ENCODE measurements around the gene SSTR4. TPM values are rescaled to one million over a fixed set of nuclear protein-coding genes. Genes with fewer than 3 reads are reported as not detected.

Gene SSTR4
- total and polyA plus RNA-seq, 2 of the 13 experiments (the other 11 are each of a cell fraction or from before 2014, with no cell fraction given), result not detected

DNA sequence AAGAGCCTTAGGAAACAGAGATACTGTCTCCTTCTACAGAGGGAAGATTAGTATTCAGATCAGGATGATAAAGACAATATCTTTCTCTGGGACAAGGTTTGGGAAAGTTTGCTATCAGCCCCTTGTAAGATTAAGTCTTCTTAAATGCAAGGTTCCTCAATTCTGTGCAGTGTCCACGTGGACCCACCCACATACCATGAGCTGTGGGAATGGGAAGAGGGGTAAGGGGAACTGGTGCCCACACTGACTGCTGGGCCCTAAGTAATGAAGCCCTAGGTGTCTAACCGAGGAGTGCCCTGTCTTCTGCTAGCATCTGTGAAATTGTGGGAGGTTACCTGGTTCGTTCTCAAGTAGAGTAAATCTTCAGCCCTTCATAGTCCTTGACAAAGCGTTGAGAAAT lies 5.8 kb upstream of the SSTR4 start:
- WGBS (ENCODE audit: low lambda C conversion rate), result 0% methylated on average over 4 of the region's 4 CpGs

DNA sequence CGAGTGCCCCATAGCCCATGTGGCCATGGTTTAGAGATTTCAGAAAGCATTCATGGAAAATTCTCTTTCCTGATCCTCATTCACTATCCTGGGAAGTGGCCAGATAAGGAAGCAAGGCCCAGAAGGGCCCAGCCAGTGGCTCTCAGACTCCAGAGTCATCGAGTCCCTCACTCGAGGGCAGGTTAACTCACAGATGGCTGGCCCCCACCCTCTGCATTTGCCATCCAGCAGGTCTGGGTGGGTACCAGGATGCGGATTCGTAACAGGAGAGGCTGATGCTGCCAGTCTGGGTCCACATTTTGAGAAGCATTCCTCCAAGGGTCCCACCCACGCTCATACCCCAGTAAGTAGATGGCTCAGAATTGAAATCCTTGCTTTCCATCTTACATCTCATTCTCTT lies 3.8 kb upstream of the SSTR4 start:
- Histone ChIP-seq H2AFZ (ENCODE audit: low read length) (no peak overlapping the region), H4K20me1 (ENCODE audit: insufficient read depth, low read length) (no peaks in the 10 kb centered on the region), H3K79me2 (ENCODE audit: insufficient read depth, low read length) (no peaks in the 10 kb centered on the region), H3K9me3 (ENCODE audit: low read length) (no peaks in the 10 kb centered on the region), H3K27me3 (ENCODE audit: control insufficient read depth in 1 of 2, insufficient read depth in 2 of 2, low read length in 2 of 2) (peaks cover 2 to 29% of the 10 kb centered on the region in 2 experiments; a peak in 3 of 5 replicates), H3K36me3 (replicated peaks in 1 of 2; ENCODE audit: control insufficient read depth in 1 of 2, insufficient read depth in 2 of 2, low read length in 2 of 2) (no peaks in the 10 kb centered on the region), H3K9ac (ENCODE audit: insufficient read depth, low read depth, low read length) (no peak overlapping the region), H3K27ac (ENCODE audit: extremely low read length, insufficient read depth, low read length) (no peak overlapping the region), H3K4me3 (replicated peaks in 1 of 3; ENCODE audit: insufficient read depth in 1 of 3, low read depth in 2 of 3, low read length in 3 of 3) (no peak overlapping the region), H3K4me1 (ENCODE audit: insufficient read depth, low read length) (no peaks in the 10 kb centered on the region), H3K4me2 (ENCODE audit: low read depth, low read length) (no peak overlapping the region)
- ChIA-PET CTCF (ENCODE audit: low intra/inter-chr PET ratio, low total read pairs) (no interaction called here), POLR2A (no interaction called here)
- intact Hi-C loops (cut with micrococcal nuclease; ENCODE audit: unreplicated experiment) (no loop called here), in situ Hi-C loops (cut with HindIII; ENCODE audit: extremely low pct_ligation_motif_present, low pct_unique_long_range_greater_than_20kb) (no loop called here)
- ATAC-seq, result no peak
- no TSS peak for BruUV-seq (replicated peaks)
- no peak for FAIRE-seq
- no peak for DNase-seq (ENCODE audit: low spot score)
- 4% methylated on average over 6 of the region's 6 CpGs for WGBS (ENCODE audit: low lambda C conversion rate)
- TF ChIP-seq ATF6 (CRISPR knock-in tag; conservative IDR thresholded peaks at IDR 0.05) (no peak), KAT8 (CRISPR knock-in tag; IDR thresholded peaks at IDR 0.05) (no peak), TRIM22 (IDR thresholded peaks at IDR 0.05) (no peak), TCF7L2 (IDR thresholded peaks at IDR 0.05; ENCODE audit: low read depth, low read length) (no peak), ZNF160 (CRISPR knock-in tag; IDR thresholded peaks at IDR 0.05) (no peak), BRD4 (CRISPR knock-in tag; IDR thresholded peaks at IDR 0.05) (no peak), MED8 (CRISPR knock-in tag; IDR thresholded peaks at IDR 0.05; ENCODE audit: insufficient replicate concordance) (no peak)
- TF ChIP-seq, protein P1, sequence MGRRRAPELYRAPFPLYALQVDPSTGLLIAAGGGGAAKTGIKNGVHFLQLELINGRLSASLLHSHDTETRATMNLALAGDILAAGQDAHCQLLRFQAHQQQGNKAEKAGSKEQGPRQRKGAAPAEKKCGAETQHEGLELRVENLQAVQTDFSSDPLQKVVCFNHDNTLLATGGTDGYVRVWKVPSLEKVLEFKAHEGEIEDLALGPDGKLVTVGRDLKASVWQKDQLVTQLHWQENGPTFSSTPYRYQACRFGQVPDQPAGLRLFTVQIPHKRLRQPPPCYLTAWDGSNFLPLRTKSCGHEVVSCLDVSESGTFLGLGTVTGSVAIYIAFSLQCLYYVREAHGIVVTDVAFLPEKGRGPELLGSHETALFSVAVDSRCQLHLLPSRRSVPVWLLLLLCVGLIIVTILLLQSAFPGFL (CRISPR knock-in tag; IDR thresholded peaks at IDR 0.05), result no peak

More for the DNA sequence above, 5.8 kb upstream of the SSTR4 start:
- intact Hi-C loops (cut with micrococcal nuclease; ENCODE audit: unreplicated experiment), result no loop called here
- H3K79me2 ChIP-seq (ENCODE audit: insufficient read depth, low read length), result no peaks in the 10 kb centered on the region
- no peak overlapping the region for H3K27ac ChIP-seq (ENCODE audit: extremely low read length, insufficient read depth, low read length)
- H4K20me1 ChIP-seq (ENCODE audit: insufficient read depth, low read length), result no peaks in the 10 kb centered on the region
- no peaks in the 10 kb centered on the region for H3K4me1 ChIP-seq (ENCODE audit: insufficient read depth, low read length)
- no peak for DNase-seq (ENCODE audit: low spot score)
- in situ Hi-C loops (cut with HindIII; ENCODE audit: extremely low pct_ligation_motif_present, low pct_unique_long_range_greater_than_20kb), result no loop called here
- BruUV-seq (replicated peaks), result no TSS peak
- no peak overlapping the region for H3K4me2 ChIP-seq (ENCODE audit: low read depth, low read length)
- no peak overlapping the region for H3K4me3 ChIP-seq (replicated peaks in 1 of 3; ENCODE audit: insufficient read depth in 1 of 3, low read depth in 2 of 3, low read length in 3 of 3)
- no peak overlapping the region for H3K9ac ChIP-seq (ENCODE audit: insufficient read depth, low read depth, low read length)
- H3K36me3 ChIP-seq (replicated peaks in 1 of 2; ENCODE audit: control insufficient read depth in 1 of 2, insufficient read depth in 2 of 2, low read length in 2 of 2), result no peaks in the 10 kb centered on the region
- TF ChIP-seq CREB3 (CRISPR knock-in tag; IDR thresholded peaks at IDR 0.05), result no peak
- TF ChIP-seq, protein P2, sequence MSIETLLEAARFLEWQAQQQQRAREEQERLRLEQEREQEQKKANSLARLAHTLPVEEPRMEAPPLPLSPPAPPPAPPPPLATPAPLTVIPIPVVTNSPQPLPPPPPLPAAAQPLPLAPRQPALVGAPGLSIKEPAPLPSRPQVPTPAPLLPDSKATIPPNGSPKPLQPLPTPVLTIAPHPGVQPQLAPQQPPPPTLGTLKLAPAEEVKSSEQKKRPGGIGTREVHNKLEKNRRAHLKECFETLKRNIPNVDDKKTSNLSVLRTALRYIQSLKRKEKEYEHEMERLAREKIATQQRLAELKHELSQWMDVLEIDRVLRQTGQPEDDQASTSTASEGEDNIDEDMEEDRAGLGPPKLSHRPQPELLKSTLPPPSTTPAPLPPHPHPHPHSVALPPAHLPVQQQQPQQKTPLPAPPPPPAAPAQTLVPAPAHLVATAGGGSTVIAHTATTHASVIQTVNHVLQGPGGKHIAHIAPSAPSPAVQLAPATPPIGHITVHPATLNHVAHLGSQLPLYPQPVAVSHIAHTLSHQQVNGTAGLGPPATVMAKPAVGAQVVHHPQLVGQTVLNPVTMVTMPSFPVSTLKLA (IDR thresholded peaks at IDR 0.05), result peak; percentile 88
- POLR2A ChIA-PET, result no interaction called here
- no peak for ATAC-seq
- no peak overlapping the region for H2AFZ ChIP-seq (ENCODE audit: low read length)
- no peaks in the 10 kb centered on the region for H3K9me3 ChIP-seq (ENCODE audit: low read length)
- CTCF ChIA-PET (ENCODE audit: low intra/inter-chr PET ratio, low total read pairs), result no interaction called here
- FAIRE-seq, result no peak
- peaks cover 2 to 27% of the 10 kb centered on the region in 2 experiments; a peak in 3 of 5 replicates for H3K27me3 ChIP-seq (ENCODE audit: control insufficient read depth in 1 of 2, insufficient read depth in 2 of 2, low read length in 2 of 2)

Data from HepG2 (cell line).